ENCODE measurements around the gene STUB1. TPM values are rescaled to one million over a fixed set of nuclear protein-coding genes. Genes with fewer than 3 reads are reported as not detected.
A peak's percentile ranks its signal among the peaks of the same experiment; 100 is the strongest.

Gene STUB1
- total RNA-seq, 5 donors from 2014 or later (not counting 1 experiment from before 2014, with no cell fraction given): 67.3 to 119 (median 114) TPM

DNA sequence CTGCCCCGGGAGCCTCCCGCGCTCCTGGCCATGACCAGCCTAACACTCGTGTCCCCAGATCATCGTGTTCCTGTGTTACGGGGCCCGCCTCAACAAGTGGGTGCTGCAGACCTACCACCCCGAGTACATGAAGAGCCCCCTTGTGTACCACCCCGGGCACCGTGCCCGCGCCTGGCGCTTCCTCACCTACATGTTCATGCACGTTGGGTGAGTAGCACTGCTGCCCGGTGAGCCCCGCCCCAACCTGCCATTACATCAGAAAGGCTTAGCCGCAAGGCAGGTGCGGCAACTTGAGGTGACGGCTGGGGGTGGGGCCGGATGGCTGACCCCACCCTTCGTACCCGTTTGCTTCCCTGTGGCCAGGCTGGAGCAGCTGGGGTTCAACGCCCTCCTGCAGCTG lies 3.3 kb upstream of the STUB1 start:
- ChIA-PET POLR2A (no interaction called here), CTCF (no interaction called here)
- H3K27ac ChIP-seq (ENCODE audit: low read length): no peak overlapping the region
- peaks cover 12 to 16% of the 10 kb centered on the region in 2 donors for H3K36me3 ChIP-seq (ENCODE audit: control insufficient read depth in 2 of 2, extremely low read depth in 1 of 2, insufficient read depth in 1 of 2, low read length in 1 of 2)
- peaks cover 0 to 56% of the 10 kb centered on the region in 2 experiments for H3K4me1 ChIP-seq (ENCODE audit: control insufficient read depth in 1 of 2, extremely low read depth in 1 of 2, insufficient read depth in 2 of 2, low read length in 2 of 2)
- Mint-ChIP-seq H3K4me3 (peak overlapping the region in 2 of 3 donors; percentile 6 to 45), H3K4me1 (peaks cover 7 to 31% (median 30%) of the 10 kb centered on the region in 3 donors), H3K27ac (no peak overlapping the region), H3K27me3 (peaks cover 0 to 6% of the 10 kb centered on the region in 2 donors), H3K36me3 (peaks cover 4% of the 10 kb centered on the region), H3K9me3 (no peaks in the 10 kb centered on the region)
- H3K27me3 ChIP-seq (replicated peaks in 1 of 2; ENCODE audit: control insufficient read depth in 2 of 2, extremely low read depth in 1 of 2, insufficient read depth in 2 of 2, low read length in 1 of 2): peaks cover 0 to 25% of the 10 kb centered on the region in 2 experiments
- H3K4me3 ChIP-seq (ENCODE audit: control insufficient read depth in 1 of 2, extremely low read depth in 1 of 2, low read length in 1 of 2): no peak overlapping the region
- DNase-seq (peak in 8 of 35 experiments; percentile 27 to 48 (median 38)), ATAC-seq (replicated peaks in 1 of 4) (no peak)
- no peaks in the 10 kb centered on the region for H3K9me3 ChIP-seq
- WGBS (ENCODE audit: insufficient coverage): 80% methylated on average over 23 of the region's 23 CpGs

GRCh38 chr16:677316-678190 lies 2.7 kb upstream of the STUB1 start:
- DNase-seq (no peak), ATAC-seq (replicated peaks in 1 of 4) (no peak)
- Mint-ChIP-seq H3K27ac (no peak overlapping the region), H3K4me1 (peaks cover 11 to 35% (median 35%) of the 10 kb centered on the region in 3 donors), H3K4me3 (peak overlapping the region in 1 of 3 donors; percentile 45), H3K36me3 (peaks cover 7% of the 10 kb centered on the region), H3K9me3 (no peaks in the 10 kb centered on the region), H3K27me3 (peaks cover 0 to 6% of the 10 kb centered on the region in 2 donors)
- Histone ChIP-seq H3K4me3 (ENCODE audit: control insufficient read depth in 1 of 2, extremely low read depth in 1 of 2, low read length in 1 of 2) (no peak overlapping the region), H3K27me3 (replicated peaks in 1 of 2; ENCODE audit: control insufficient read depth in 2 of 2, extremely low read depth in 1 of 2, insufficient read depth in 2 of 2, low read length in 1 of 2) (peaks cover 0 to 25% of the 10 kb centered on the region in 2 experiments), H3K9me3 (no peaks in the 10 kb centered on the region), H3K36me3 (ENCODE audit: control insufficient read depth in 2 of 2, extremely low read depth in 1 of 2, insufficient read depth in 1 of 2, low read length in 1 of 2) (peaks cover 14 to 16% of the 10 kb centered on the region in 2 donors), H3K4me1 (ENCODE audit: control insufficient read depth in 1 of 2, extremely low read depth in 1 of 2, insufficient read depth in 2 of 2, low read length in 2 of 2) (peaks cover 0 to 61% of the 10 kb centered on the region in 2 experiments), H3K27ac (ENCODE audit: low read length) (no peak overlapping the region)
- 79% methylated on average over 43 of the region's 57 CpGs for WGBS (ENCODE audit: insufficient coverage)
- CTCF ChIA-PET: no interaction called here
- POLR2A ChIA-PET: no interaction called here

DNA sequence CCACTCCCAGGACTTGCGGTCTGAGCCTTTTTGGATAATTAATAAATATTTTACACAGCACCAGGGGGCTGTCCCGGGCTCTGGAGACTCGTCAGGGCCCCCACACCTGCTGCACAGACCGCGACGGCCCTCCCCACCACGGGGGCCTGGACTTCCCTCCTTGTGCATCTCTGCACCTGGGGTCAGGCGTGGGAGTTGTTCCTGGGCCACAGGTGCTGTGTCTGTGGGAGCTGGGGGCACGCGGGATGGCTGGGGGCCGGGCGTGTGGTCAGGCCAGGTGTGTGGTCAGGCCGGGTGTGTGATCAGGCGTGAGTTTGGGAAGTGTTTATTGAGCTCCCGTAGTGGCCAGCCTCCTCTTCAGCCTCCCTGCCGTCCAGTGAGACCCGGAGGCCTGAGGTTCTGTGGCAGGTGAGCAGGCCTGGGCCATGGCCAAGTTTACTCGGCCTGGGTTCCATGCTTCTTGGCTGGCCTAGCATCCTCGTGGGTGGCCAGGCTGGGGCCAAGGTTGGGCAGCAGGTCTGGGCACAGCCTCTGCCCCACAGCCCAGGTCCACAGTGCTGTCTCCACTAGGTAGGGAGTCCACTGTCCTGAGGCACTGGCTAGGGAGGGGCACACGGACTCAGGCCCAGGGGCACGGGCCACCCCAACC lies 1.9 kb upstream of the STUB1 start:
- Histone ChIP-seq H3K9me3 (no peaks in the 10 kb centered on the region), H3K36me3 (ENCODE audit: control insufficient read depth in 2 of 2, extremely low read depth in 1 of 2, insufficient read depth in 1 of 2, low read length in 1 of 2) (peaks cover 7 to 20% of the 10 kb centered on the region in 2 donors), H3K4me1 (ENCODE audit: control insufficient read depth in 1 of 2, extremely low read depth in 1 of 2, insufficient read depth in 2 of 2, low read length in 2 of 2) (peaks cover 0 to 69% of the 10 kb centered on the region in 2 experiments), H3K27ac (ENCODE audit: low read length) (no peak overlapping the region), H3K27me3 (replicated peaks in 1 of 2; ENCODE audit: control insufficient read depth in 2 of 2, extremely low read depth in 1 of 2, insufficient read depth in 2 of 2, low read length in 1 of 2) (peaks cover 0 to 25% of the 10 kb centered on the region in 2 experiments), H3K4me3 (ENCODE audit: control insufficient read depth in 1 of 2, extremely low read depth in 1 of 2, low read length in 1 of 2) (no peak overlapping the region)
- no peak for DNase-seq
- Mint-ChIP-seq H3K36me3 (peaks cover 4% of the 10 kb centered on the region), H3K27ac (no peak overlapping the region), H3K27me3 (peaks cover 0 to 6% of the 10 kb centered on the region in 2 donors), H3K4me1 (peaks cover 12 to 41% (median 40%) of the 10 kb centered on the region in 3 donors), H3K9me3 (no peaks in the 10 kb centered on the region), H3K4me3 (peak overlapping the region in 1 of 3 donors; percentile 77)
- 83% methylated on average over 10 of the region's 21 CpGs for WGBS (ENCODE audit: insufficient coverage)
- POLR2A ChIA-PET: interaction anchor here in 1 of 2 donors (0.6 kb wide), 1 partner anchor 293 kb away, joined by 4 read pairs; no protein-coding TSS in a partner anchor
- ATAC-seq (replicated peaks in 1 of 4): no peak
- CTCF ChIA-PET: no interaction called here

DNA sequence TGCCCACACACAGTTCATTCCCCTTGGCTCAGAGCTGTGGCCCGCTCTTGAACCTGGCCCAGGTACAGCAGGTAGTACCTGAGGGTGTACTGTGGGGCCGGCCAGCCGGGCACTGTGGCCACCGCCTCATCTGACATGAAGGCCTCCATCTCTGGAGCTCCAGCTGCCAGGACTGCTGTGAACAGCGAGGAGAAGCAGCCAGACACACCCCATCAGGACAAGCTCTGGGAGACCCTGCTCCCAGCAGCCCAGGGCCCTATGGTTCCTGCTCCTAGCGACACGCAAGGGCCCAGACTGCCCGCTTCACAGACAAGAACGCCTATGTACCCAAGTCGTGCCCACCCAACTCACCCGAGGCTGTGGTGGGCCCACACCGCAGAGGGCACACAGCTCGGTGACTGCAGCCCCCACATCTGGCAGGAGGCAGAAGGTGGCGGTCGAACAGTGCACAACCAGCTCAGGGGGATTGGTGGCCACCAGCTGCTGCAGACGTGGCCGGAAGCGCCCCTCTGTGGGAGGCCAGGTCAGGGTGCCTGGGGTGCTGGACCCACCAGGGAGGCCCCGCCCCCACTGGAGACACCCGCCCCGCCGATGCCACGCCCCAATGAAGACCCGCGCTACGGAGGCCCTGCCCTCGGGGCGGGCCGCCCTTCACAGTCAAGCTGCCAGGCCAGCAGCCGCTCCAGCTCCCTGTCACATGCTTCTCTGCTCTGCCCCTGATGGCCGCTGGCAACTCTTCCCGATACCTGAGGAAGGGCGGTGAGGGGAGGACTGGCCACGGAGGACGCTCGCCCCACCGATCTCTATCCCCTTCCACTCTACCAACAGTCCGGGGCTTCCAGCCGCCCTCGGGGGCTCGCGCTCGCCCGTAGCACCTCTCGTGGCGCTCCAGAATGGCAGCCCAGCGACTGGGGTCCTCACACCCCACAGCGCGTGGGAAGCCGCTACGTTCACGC lies 1.1 kb upstream of the STUB1 start:
- Histone ChIP-seq H3K27ac (ENCODE audit: low read length) (peak overlapping the region; percentile 41), H3K36me3 (ENCODE audit: control insufficient read depth in 2 of 2, extremely low read depth in 1 of 2, insufficient read depth in 1 of 2, low read length in 1 of 2) (peaks cover 5 to 20% of the 10 kb centered on the region in 2 donors), H3K4me1 (ENCODE audit: control insufficient read depth in 1 of 2, extremely low read depth in 1 of 2, insufficient read depth in 2 of 2, low read length in 2 of 2) (peaks cover 0 to 73% of the 10 kb centered on the region in 2 experiments), H3K9me3 (no peaks in the 10 kb centered on the region), H3K27me3 (replicated peaks in 1 of 2; ENCODE audit: control insufficient read depth in 2 of 2, extremely low read depth in 1 of 2, insufficient read depth in 2 of 2, low read length in 1 of 2) (peaks cover 0 to 25% of the 10 kb centered on the region in 2 experiments), H3K4me3 (ENCODE audit: control insufficient read depth in 1 of 2, extremely low read depth in 1 of 2, low read length in 1 of 2) (peak overlapping the region; percentile 49 to 53)
- DNase-seq (peak in 20 of 35 experiments; percentile 24 to 51 (median 35)), ATAC-seq (replicated peaks in 1 of 4) (peak in 3 of 4 experiments; percentile 3 to 14 (median 4))
- 28% methylated on average over 46 of the region's 52 CpGs for WGBS (ENCODE audit: insufficient coverage)
- peak overlapping the region; percentile 72 to 79 (median 77) for H3K4me3 Mint-ChIP-seq
- H3K27me3 Mint-ChIP-seq: peaks cover 0 to 6% of the 10 kb centered on the region in 2 donors
- H3K27ac Mint-ChIP-seq: peak overlapping the region; percentile 74
- ChIA-PET CTCF (interaction anchor here in 1 of 2 donors (0.6 kb wide), 1 partner anchor 96 kb away, joined by 4 read pairs; no protein-coding TSS in a partner anchor), POLR2A (interaction anchor here (0.5 to 0.6 kb wide), 2 partner anchors 10 to 294 kb away, joined by 4 to 5 read pairs; no protein-coding TSS in a partner anchor)
- no peaks in the 10 kb centered on the region for H3K9me3 Mint-ChIP-seq
- H3K4me1 Mint-ChIP-seq: peaks cover 12 to 44% (median 43%) of the 10 kb centered on the region in 3 donors
- H3K36me3 Mint-ChIP-seq: peaks cover 4% of the 10 kb centered on the region

DNA sequence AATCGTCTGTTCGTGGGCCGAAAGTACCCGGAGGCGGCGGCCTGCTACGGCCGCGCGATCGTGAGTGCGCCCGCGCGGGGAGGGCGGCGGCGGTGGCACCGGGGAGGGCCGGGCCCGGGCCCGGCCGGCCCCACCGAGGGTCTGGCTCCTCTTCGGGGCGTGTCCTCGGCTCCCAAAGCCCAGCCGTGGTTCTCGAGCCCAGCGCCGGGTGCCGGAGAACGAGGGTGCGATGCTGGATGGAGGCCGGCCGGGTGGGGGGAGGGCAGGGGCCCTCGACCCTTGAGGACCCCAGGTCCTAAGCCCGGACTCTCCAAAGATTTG lies 375 bp downstream of the STUB1 start:
- Mint-ChIP-seq H3K27ac (peak overlapping the region; percentile 16 to 39), H3K27me3 (no peaks in the 10 kb centered on the region), H3K9me3 (no peaks in the 10 kb centered on the region), H3K4me3 (peak overlapping the region; percentile 68 to 77 (median 71)), H3K36me3 (peaks cover 4% of the 10 kb centered on the region), H3K4me1 (peaks cover 12 to 42% (median 40%) of the 10 kb centered on the region in 3 donors)
- WGBS (ENCODE audit: insufficient coverage): under 1% methylated on average over 37 of the region's 38 CpGs
- no peak for DNase-seq
- ATAC-seq (replicated peaks in 1 of 4): no peak
- Histone ChIP-seq H3K27ac (ENCODE audit: low read length) (peak overlapping the region; percentile 35), H3K27me3 (replicated peaks in 1 of 2; ENCODE audit: control insufficient read depth in 2 of 2, extremely low read depth in 1 of 2, insufficient read depth in 2 of 2, low read length in 1 of 2) (peaks cover 0 to 15% of the 10 kb centered on the region in 2 experiments), H3K9me3 (no peaks in the 10 kb centered on the region), H3K36me3 (ENCODE audit: control insufficient read depth in 2 of 2, extremely low read depth in 1 of 2, insufficient read depth in 1 of 2, low read length in 1 of 2) (peaks cover 5 to 20% of the 10 kb centered on the region in 2 donors), H3K4me1 (ENCODE audit: control insufficient read depth in 1 of 2, extremely low read depth in 1 of 2, insufficient read depth in 2 of 2, low read length in 2 of 2) (peaks cover 2 to 76% of the 10 kb centered on the region in 2 experiments), H3K4me3 (ENCODE audit: control insufficient read depth in 1 of 2, extremely low read depth in 1 of 2, low read length in 1 of 2) (peak overlapping the region; percentile 58 to 80)
- ChIA-PET POLR2A (interaction anchor here in 1 of 2 donors (0.6 kb wide), 1 partner anchor 17 kb away, joined by 3 read pairs; no protein-coding TSS in a partner anchor), CTCF (interaction anchor here in 1 of 2 donors (0.6 kb wide), 1 partner anchor 700 kb away, joined by 5 read pairs; no protein-coding TSS in a partner anchor)
